K562 (cell line): Measurements from ENCODE around the gene C19orf44.

Experiments used
- GMEB1 ChIP-seq: fragments of 250-450 bp; sonication (Bioruptor Pico); IDR thresholded peaks from 2 replicates; pipeline ENCODE4 v1.4.0; 2020; ENCODE audit warnings: mild to moderate bottlenecking
- POLR2A ChIP-seq: fragments of 450-650 bp; conservative IDR thresholded peaks from 2 replicates; pipeline ENCODE4 v1.6.1; 2016
- REST ChIP-seq, 2 experiments: fragments of 450-650 bp; formaldehyde crosslinking in 1 of 2; IDR thresholded peaks; 2 replicates each; pipeline versions ENCODE4 v1.4.0 to v1.6.1; 2014 to 2020; ENCODE audit warnings: mild to moderate bottlenecking in 2 of 2, borderline replicate concordance in 1 of 2, low read depth in 1 of 2
- SP2 ChIP-seq: IDR thresholded peaks from 2 replicates; pipeline ENCODE4 v1.6.1; 2011; ENCODE audit warnings: mild to moderate bottlenecking, low read depth, low read length, moderate library complexity; ENCODE audit not compliant: poor library complexity, severe bottlenecking; ENCODE audit errors: extremely low read depth

GRCh38 chr19:16457195-16457953 lies 38.8 kb upstream of the C19orf44 start:
- TF ChIP-seq SP2 = no peak
- TF ChIP-seq GMEB1 (CRISPR knock-in tag) = no peak
- no peak for TF ChIP-seq POLR2A
- no peak for TF ChIP-seq REST (IDR thresholded peaks at IDR 0.05; ENCODE audit: borderline replicate concordance)
- TF ChIP-seq REST (CRISPR knock-in tag; IDR thresholded peaks at IDR 0.05; ENCODE audit: low read depth) = no peak
